Measurements from ENCODE around the gene TMEM252.
A peak's percentile ranks its signal among the peaks of the same experiment; 100 is the strongest.

Gene TMEM252

GRCh38 chr9:68540712-68541535, at the start of gene TMEM252:
TSS of gene TMEM252 (minus strand) at chr9:68540883. CDS start at chr9:68540814, 69 bp downstream.
- DNase-seq = no peak

- DNase-seq = no peak
Measured at GRCh38 chr9:68585034-68585761, 44.5 kb upstream of the TMEM252 start.

- DNase-seq = peak; percentile 78
Measured at GRCh38 chr9:68584189-68585033, 43.7 kb upstream of the TMEM252 start.

GRCh38 chr9:68581696-68582095, 41.0 kb upstream of the TMEM252 start:
- DNase-seq = no peak

GRCh38 chr9:68577774-68578591, 37.3 kb upstream of the TMEM252 start:
- DNase-seq = no peak

- no peak for DNase-seq
Measured at GRCh38 chr9:68575817-68576216, 35.1 kb upstream of the TMEM252 start.

GRCh38 chr9:68574150-68574549, 33.5 kb upstream of the TMEM252 start:
- DNase-seq = no peak

GRCh38 chr9:68567565-68567964, 26.9 kb upstream of the TMEM252 start:
- no peak for DNase-seq

GRCh38 chr9:68562461-68562860, 21.8 kb upstream of the TMEM252 start:
- DNase-seq = no peak

- no peak for DNase-seq
Measured at GRCh38 chr9:68560071-68560844, 19.6 kb upstream of the TMEM252 start.

- DNase-seq = no peak
Measured at GRCh38 chr9:68558545-68558944, 17.9 kb upstream of the TMEM252 start.

- DNase-seq = no peak
Measured at GRCh38 chr9:68555437-68556150, 14.9 kb upstream of the TMEM252 start.

- DNase-seq = no peak
Measured at GRCh38 chr9:68552700-68553476, 12.2 kb upstream of the TMEM252 start.

- no peak for DNase-seq
Measured at GRCh38 chr9:68551191-68551590, 10.5 kb upstream of the TMEM252 start.

GRCh38 chr9:68548241-68548640, 7.6 kb upstream of the TMEM252 start:
- DNase-seq = no peak

GRCh38 chr9:68547417-68547816, 6.7 kb upstream of the TMEM252 start:
- DNase-seq = no peak

- no peak for DNase-seq
Measured at GRCh38 chr9:68546596-68547390, 6.1 kb upstream of the TMEM252 start.

GRCh38 chr9:68545033-68545705, 4.5 kb upstream of the TMEM252 start:
- no peak for DNase-seq

- no peak for DNase-seq
Measured at GRCh38 chr9:68541568-68541967, 885 bp upstream of the TMEM252 start.
